Neutrophil (primary cell): ENCODE data around the gene TCP10L.

Experiments used
- H3K27ac ChIP-seq: fragments of 200-600 bp; sonication (generic); 2 replicates; pipeline ENCODE4 v1.5.1; 2016; ENCODE audit warnings: mild to moderate bottlenecking, moderate library complexity
- H3K27me3 ChIP-seq: fragments of 200-600 bp; sonication (generic); 2 replicates; pipeline ENCODE4 v1.6.0; 2016; ENCODE audit warnings: mild to moderate bottlenecking
- H3K36me3 ChIP-seq: fragments of 200-600 bp; sonication (generic); 2 replicates; pipeline ENCODE4 v1.5.1; 2017
- H3K4me1 ChIP-seq, 2 experiments: fragments of 200-600 bp in 1 of 2; sonication (generic) in 1 of 2; 1 replicate in 1 of 2; 2 replicates in 1 of 2; pipeline versions ENCODE4 v1.5.1 to v1.6.1; 2013 to 2016; ENCODE audit warnings: low read depth in 1 of 2, low read length in 1 of 2, mild to moderate bottlenecking in 1 of 2, moderate library complexity in 1 of 2; ENCODE audit not compliant: control insufficient read depth in 1 of 2, insufficient read depth in 1 of 2
- H3K4me3 ChIP-seq, 2 experiments: fragments of 200-600 bp in 1 of 2; sonication (generic) in 1 of 2; 1 replicate in 1 of 2; 2 replicates in 1 of 2; pipeline ENCODE4 v1.5.1; 2013 to 2016; ENCODE audit warnings: low read depth in 1 of 2, low read length in 1 of 2, mild to moderate bottlenecking in 1 of 2, moderate library complexity in 1 of 2
- H3K9me3 ChIP-seq: fragments of 200-600 bp; sonication (generic); 2 replicates; pipeline ENCODE4 v1.5.1; 2016
- TF ChIP-seq, protein P1 (sequence below): fragments of 200-600 bp; sonication (generic); IDR thresholded peaks from 2 replicates; pipeline ENCODE4 v1.5.1; 2016; ENCODE audit warnings: antibody characterized with exemption

Gene TCP10L

DNA sequence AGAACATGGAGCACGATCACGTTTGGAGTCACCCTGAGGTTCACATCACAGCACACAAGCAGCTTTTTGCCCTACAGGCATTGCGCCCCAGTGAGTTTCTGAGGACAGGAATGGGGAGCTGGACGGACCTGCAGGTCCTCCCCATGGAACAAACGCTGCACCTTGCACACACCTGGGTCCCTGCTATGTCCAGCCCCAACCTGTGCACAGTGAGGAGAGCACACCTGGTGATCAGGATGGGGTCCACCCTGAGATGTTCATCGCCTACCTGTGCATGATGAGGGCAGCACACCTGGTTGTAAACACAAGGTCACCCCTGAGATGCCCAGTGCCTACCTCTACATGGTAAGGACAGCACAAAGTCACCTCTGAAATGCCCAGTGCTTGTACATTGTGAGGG lies 45.9 kb downstream of the TCP10L start:
- H3K27me3 ChIP-seq = no peaks in the 10 kb centered on the region
- H3K9me3 ChIP-seq = no peaks in the 10 kb centered on the region
- no peaks in the 10 kb centered on the region for H3K36me3 ChIP-seq
- H3K4me3 ChIP-seq = no peak overlapping the region
- H3K4me1 ChIP-seq = no peaks in the 10 kb centered on the region
- no peak overlapping the region for H3K27ac ChIP-seq
- TF ChIP-seq, protein P1, sequence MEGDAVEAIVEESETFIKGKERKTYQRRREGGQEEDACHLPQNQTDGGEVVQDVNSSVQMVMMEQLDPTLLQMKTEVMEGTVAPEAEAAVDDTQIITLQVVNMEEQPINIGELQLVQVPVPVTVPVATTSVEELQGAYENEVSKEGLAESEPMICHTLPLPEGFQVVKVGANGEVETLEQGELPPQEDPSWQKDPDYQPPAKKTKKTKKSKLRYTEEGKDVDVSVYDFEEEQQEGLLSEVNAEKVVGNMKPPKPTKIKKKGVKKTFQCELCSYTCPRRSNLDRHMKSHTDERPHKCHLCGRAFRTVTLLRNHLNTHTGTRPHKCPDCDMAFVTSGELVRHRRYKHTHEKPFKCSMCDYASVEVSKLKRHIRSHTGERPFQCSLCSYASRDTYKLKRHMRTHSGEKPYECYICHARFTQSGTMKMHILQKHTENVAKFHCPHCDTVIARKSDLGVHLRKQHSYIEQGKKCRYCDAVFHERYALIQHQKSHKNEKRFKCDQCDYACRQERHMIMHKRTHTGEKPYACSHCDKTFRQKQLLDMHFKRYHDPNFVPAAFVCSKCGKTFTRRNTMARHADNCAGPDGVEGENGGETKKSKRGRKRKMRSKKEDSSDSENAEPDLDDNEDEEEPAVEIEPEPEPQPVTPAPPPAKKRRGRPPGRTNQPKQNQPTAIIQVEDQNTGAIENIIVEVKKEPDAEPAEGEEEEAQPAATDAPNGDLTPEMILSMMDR = no peak

DNA sequence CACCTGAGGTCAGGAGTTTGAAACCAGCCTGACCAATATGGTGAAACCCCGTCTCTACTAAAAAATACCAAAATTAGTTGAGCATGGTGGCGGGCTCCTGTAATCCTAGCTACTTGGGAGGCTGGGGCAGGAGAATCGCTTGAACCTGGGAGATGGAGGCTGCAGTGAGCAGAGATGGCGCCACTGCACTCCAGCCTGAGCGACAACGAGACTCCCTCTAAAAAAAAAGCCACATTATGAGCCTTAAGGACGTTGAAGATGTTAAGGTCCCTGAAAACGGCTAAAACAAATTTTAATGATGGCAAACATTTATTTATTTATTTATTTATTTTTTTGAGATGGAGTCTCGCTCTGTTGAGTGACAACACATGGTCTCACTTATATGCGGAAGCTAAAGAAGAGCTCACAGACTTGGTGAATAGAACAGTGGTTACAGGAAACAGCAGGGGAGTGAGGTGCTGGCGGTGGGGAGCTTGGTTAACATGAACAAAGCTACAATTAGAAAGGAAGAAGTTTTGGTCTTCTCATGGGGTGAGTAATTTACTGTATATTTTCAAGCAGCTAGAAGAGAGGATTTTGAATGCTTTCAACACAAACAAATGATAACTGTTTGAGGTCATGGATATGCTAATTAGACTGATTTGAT lies 47.1 kb downstream of the TCP10L start:
- no peaks in the 10 kb centered on the region for H3K4me1 ChIP-seq
- H3K36me3 ChIP-seq = no peaks in the 10 kb centered on the region
- H3K27me3 ChIP-seq = no peaks in the 10 kb centered on the region
- no peak overlapping the region for H3K27ac ChIP-seq
- no peaks in the 10 kb centered on the region for H3K9me3 ChIP-seq
- TF ChIP-seq, protein P1 = no peak
- no peak overlapping the region for H3K4me3 ChIP-seq

DNA sequence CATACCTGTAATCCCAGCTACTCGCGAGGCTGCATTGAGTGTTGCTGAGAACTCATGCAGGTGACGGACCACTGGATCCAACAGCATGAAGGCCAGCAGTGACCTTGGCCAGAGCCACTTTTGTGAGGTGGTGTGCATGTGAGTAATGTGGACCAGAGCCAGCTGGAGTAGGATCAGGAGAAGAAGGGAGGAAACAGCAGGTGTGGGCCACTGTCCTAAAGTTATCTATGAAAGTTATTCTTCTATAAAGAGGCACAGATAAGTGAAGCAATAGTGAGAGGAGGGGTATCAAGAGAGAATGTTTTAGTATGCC lies 47.8 kb downstream of the TCP10L start:
- Histone ChIP-seq H3K4me3 (no peak overlapping the region), H3K27me3 (no peaks in the 10 kb centered on the region), H3K9me3 (no peaks in the 10 kb centered on the region), H3K27ac (no peak overlapping the region), H3K4me1 (no peaks in the 10 kb centered on the region), H3K36me3 (no peaks in the 10 kb centered on the region)
- TF ChIP-seq, protein P1 = no peak

DNA sequence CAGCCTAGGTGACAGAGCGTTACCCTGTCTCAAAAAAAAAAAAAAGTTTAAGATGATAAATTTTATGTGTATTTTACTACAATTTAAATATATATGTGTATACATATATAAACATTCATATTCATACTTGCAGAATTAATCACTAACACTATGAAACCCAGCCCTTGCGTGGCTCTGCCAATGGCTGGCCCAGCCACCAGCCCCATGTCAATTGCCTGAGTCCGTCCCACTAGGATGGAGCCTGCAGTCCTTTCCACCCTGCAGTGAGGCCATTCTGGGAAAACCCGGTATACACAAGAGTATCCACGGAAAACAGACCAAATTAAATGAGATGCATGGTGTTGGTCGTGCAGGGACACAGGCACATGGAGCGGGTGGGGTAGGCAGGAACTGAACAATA lies 49.7 kb downstream of the TCP10L start:
- Histone ChIP-seq H3K4me3 (no peak overlapping the region), H3K4me1 (no peaks in the 10 kb centered on the region), H3K9me3 (no peaks in the 10 kb centered on the region), H3K36me3 (no peaks in the 10 kb centered on the region), H3K27me3 (no peaks in the 10 kb centered on the region), H3K27ac (no peak overlapping the region)
- TF ChIP-seq, protein P1 = no peak

DNA sequence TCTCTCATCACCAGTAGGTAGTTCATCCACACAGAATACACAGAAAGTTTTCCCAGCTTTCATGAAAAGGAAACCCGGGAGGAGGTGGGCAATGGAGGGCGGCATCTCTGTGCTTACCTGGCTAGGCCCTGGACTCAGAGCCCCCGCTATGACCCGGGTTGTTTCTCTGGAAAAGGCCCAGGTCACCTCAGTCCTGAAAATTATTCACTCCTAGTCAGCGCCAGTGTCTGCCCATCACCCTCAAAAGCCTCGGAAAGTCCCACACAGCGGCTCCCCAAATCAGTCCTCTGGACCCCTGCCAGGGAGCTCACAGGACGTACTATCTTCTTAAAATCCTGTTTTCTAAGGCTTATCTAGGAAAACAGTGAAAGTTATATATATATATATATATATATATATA lies 51.2 kb downstream of the TCP10L start:
- no peak overlapping the region for H3K27ac ChIP-seq
- H3K27me3 ChIP-seq = no peaks in the 10 kb centered on the region
- TF ChIP-seq, protein P1 = no peak
- H3K36me3 ChIP-seq = no peaks in the 10 kb centered on the region
- no peaks in the 10 kb centered on the region for H3K4me1 ChIP-seq
- no peak overlapping the region for H3K4me3 ChIP-seq
- H3K9me3 ChIP-seq = no peaks in the 10 kb centered on the region

DNA sequence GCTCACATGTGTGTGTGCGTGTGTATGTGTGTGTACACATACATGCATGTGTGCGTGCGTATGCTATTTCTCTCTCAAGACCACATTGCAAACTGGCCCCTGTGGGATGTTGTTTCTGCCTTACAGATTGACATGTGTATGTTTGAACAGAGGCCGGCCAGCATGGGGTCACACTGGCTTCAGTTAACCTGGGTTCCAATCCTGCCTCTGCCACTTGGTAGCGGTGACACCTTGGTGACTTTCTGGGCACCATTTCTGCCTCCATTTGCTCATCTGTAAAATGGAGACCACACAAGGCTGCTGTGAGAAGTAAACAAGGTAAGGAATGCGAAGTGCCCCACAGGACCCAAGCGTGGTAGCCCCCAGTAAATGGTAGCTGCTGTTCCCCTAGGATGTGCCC lies 51.7 kb downstream of the TCP10L start:
- H3K4me3 ChIP-seq = no peak overlapping the region
- H3K36me3 ChIP-seq = no peaks in the 10 kb centered on the region
- TF ChIP-seq, protein P1 = no peak
- H3K27ac ChIP-seq = no peak overlapping the region
- H3K4me1 ChIP-seq = no peaks in the 10 kb centered on the region
- H3K27me3 ChIP-seq = no peaks in the 10 kb centered on the region
- H3K9me3 ChIP-seq = no peaks in the 10 kb centered on the region
